ENCODE data around the gene MIA2. TPM values are rescaled to one million over a fixed set of nuclear protein-coding genes. Genes with fewer than 3 reads are reported as not detected.
A peak's percentile ranks its signal among the peaks of the same experiment; 100 is the strongest.

The MIA2 gene
- total RNA-seq, 1 donor from 2014 or later, result 24.7 TPM

DNA sequence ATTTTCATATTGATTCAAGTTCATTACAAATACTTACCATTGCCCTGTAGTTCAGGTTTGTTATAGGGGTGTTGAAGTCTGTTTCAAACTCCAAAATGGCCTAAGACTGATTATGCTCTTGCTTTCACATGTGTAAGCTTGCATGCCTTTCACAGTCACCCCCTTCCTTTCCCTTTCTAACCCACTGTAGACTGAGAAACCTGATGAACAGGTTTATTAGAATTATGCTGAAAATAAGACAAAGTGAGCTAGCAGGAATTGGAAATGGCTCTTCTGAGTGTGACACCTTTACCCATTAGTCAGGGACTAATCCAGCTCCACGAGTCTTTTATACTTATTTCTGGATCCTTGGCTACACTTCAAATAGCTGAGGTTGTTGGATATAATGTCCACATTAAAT, 159.6 kb downstream of the MIA2 start:
- DNase-seq, result no peak

DNA sequence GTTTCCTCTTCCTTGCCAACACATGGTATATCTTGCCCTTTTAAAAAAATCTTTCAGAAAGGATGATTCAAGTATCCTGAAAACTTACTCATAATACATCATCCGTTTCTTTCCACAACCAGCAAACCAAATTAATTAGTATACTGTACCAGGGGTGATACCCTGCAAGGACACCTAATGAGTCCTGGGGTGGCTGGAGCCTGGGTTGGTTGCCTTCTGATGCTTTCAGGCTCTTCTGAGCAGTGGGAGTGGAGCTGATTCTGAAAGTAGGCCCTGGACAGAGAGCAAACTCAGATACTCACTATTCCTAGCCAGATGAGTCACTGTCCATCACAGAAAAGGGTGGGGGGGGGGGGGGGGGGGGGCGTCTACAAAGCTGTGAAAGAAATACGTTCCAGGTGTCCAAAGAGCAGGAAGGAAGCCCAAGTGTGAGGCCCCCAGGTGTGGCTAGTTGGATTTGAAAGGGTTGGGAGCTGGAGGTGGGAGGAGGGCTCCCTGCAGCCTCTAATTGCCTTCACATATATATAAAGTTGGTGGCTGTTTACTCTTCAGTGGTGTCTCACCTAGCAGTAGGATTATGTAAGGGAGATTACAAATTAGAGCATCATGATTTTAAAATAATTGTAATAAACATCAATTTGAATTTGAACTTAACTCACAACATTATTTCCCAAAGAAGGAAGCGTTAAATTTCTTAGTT, 162.0 kb downstream of the MIA2 start:
- DNase-seq, result no peak

DNA sequence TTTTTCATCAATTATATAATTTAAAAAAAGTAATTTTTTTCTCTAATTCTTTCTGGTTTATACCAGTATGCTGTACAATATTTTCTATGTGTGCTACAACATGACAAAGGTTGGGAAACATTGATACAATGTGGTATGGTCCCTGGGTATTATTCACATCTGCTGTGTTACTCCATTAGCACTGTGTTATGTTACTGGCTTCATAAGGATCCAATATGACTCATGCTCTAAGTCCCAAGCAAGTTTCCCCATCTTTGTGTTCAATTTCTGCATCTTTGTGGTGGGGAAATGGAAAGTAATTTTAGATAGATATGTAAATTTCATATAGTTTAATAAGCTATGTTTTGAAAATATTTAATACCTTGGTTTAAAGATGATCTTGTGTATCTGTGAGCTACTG, 162.7 kb downstream of the MIA2 start:
- no peak for DNase-seq

DNA sequence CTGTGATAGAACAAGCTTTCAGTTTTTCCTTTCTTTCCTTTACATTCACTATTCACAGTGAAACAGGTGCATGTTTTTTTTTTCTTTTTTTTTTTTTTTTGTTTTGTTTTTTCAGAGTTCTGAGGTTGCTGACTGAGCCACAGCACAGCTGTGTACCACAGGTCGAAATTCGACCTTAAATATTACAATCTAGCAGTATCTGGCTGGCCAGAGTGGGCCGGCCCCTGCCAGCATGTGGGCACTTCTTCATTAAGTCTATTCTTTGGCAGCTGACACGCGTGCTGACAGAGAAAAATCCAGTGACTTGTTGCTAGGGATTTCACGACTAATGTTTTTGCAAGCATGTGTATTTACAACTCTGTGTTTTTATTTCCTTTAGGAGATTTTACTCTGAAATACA, 164.7 kb downstream of the MIA2 start:
- no peak for DNase-seq

DNA sequence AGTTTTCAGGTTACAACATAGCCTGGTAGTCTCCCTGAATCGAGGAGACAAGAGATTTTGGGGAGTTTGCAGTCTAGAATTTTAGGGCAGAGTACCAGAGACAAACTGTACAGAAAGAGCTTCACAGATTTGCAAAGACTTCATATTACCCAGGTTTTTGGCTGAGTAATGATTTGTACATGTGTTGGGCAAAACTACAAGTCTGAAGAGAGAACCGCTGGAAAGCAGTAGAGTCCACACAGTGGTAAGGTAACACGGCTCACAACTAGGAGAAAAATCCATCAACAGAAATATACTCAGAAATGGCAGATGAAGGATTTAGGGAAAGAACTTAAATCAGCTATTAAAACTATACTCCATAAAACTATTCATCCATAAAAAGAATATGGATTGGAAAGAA, 172.8 kb downstream of the MIA2 start:
- DNase-seq, result no peak

DNA sequence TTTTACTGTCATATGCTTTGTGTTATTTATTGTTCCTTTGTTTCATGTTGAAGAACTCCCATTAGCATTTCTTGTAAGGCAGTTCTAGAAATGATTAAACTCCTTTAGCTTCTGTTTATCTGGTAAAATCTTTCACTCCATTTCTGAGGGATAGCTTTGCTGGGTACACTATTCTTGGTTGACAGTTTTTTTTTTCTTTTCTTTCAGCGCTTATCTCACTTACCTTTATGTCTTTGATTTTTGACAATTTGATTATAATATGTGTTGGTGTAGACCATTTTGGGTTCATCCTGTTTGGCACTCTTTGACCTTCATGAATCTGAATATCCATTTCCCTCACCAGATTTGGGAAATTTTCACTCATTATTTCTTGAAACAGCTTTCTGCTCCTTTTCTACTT, 182.4 kb downstream of the MIA2 start:
- DNase-seq, result no peak

DNA sequence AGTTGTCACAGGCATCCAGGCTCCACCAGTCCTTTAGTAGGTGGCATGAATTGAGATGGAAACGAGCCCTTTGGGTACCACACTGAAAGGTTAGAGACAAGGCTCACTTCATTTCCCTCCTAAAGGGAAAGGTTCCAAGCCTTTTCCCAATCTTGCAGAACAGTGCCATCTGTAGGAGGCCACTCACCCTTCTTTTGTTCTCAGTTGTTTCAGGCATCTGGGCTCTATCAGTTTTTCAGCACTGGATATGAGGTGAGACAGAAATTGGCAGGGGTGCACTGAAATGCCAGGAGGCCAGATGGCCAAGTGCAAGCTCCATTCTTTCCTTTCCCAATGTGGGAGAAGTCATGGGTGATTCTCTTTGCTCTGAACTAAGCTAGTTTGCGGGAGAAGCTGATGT, 183.3 kb downstream of the MIA2 start:
- peak; percentile 48 for DNase-seq

DNA sequence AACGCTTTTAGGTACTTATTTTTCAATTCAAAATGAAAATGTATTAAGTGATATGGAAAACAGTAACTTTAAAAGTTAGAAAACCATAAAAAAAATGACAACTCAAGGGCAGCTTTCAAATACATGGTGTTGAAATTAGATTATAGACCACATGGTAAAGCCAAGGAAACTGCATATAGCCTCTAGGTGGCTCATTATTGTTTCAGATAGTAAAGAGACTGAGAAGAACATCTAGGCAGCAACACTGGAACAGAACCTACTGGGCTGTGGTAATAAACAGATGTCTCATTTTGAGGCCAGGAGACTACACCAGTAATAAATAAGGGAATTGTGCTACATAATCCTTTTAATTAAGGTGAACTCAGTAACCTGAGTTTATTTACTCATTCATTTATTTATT, 185.6 kb downstream of the MIA2 start:
- DNase-seq, result no peak

DNA sequence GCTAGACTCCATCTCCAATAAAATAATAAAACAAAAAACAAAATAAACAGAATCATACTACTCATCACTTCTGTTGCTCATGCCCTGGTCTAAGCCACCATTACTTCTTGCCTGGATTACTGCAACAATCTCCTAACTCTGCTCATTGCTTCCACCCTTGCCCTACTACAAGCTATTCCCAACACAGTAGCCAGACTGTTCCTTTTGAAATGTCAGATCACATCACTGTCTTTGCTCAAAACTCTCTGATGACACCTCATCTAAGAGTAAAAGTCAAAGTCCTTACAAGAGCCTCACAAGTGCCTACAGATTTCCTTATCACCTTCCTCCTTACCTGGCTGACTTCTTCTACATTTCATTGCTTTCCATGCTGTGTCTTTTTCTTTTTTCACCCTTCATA, 188.5 kb downstream of the MIA2 start:
- no peak for DNase-seq

DNA sequence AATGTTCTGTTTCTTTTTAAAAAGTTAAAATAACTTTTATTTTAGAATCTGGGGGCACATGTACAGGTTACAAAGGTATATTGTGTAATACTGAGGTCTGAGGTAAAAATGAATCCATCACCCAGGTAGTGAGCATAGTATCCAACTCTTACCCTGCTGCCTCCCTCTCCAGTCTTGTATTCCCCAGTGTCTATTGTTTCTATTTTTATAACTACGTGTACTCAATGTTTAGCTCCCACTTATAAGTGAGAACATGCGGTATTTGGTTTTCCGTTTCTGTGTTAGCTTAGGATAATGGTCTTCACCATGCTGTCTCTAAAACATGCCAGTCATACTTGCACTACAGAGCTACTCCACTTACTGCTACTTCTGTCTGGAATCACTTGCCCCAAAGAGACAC, 190.1 kb downstream of the MIA2 start:
- no peak for DNase-seq

DNA sequence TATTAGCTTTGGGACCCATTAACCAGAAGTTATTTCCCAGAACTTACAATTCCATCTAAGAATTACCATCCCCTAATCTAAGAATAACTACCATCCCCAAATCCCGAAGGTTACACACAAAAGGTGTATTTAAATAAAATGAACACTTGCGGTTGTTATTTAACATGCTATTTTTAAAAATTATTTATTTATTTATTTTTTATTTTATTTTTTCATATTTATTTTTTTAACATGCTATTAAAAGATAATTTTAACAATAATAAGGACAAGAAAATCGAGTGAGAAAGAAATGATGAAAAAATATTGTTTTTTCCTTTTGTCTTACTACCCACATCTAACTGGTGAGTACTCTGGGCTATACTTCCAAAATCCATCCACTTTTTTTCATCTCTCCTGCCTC, 192.2 kb downstream of the MIA2 start:
- no peak for DNase-seq

DNA sequence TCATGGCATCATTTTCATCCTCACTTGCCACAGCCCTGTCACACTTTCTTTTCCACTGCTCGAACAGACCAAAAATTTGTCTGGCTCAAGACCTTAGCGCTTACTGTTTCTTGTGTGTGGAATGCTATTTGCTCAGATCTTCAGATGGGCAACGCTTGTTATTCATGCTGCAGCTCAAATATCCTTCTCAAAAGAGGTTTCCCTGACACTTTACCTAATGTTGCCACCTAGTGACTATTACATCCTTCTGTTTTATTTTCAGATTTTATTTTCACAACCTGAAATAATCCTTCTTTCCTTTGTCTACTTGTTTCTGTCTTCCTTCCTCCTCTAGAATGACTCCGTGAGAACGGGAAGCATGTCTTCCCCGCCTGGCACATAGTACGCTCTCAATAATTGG, 192.9 kb downstream of the MIA2 start:
- DNase-seq, result peak; percentile 69

DNA sequence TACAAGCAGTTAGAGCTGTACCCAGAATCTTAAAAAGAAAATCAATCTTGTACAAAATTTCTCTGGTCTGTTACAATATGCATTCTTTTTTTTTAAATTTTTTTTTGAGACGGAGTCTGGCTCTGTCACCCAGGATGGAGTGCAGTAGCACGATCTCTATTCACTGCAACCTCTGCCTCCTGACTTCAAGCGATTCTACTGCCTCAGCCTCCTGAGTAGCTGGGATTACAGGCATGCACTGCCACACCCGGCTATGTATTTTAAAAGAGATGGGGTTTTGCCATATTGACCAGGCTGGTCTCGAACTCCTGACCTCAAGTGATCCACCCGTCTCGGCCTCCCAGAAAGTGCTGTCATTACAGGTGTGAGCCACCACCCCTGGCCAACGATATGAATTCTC, 194.4 kb downstream of the MIA2 start:
- DNase-seq, result no peak

DNA sequence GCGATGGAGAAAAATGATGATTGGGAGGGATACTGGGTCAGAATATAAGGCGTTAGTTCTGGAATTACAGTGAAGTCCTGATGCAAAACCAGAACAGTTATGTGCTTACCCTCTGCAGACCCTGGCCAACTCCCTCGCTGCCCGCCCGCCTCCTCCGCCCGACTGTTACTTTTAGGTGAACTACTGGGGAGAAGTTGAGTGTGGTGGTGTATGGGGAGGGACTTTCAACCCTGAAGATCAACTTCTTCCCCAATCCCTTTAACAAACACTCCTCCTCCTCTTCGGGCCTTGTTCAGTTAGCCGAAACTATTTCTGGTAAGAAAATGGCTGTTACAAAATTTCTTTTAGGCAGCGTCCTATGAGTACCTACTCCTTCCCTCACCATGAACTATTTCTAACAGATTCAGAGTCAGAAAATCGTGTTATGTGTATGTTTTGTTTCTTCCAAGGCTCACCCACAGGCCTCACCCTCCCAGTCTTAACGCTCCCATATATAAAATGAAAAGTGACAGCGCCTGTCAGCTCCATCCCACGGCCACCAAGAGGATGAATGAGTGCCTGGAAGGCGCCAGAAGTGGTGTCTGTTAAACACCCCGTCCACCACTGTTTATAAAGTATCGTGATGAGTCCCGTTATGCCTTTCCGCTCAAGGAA, 197.2 kb downstream of the MIA2 start:
- no peak for DNase-seq

DNA sequence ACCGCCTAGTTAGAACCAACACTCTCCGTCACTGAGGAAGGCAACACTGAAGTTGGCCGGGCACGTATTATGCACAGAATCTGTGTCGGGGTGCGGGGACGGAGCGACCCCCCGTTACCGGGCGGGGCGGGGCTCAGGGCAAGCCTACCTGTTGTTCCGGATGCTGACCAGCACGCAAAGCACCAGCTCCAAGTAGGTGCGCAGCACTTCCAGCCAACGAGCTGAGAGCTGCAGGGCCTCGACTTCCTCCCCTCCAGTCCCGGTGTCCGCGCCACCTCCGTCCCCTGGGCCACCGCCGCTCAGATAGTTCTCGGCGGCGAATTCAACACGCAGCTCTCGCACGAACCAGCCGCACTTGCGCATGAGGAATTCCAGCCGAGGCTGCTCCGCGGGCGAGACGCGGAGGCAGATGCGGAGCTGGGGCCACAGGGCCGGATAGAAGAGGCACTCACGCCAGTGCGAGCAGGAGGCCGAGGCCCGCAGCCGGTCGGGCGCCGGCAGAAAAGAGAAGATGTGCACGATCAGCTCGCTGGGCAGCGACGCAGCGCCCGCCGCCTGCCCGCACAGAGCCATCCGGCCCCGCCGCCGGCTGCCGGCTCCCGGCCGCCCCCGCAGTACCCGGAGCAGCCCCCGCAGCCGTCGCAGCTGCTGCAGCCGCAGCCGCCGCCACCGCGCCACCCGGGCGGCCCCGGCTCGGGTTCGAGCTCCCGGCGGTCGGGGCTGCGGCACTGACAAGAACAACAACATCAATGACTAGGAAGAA, 197.9 kb downstream of the MIA2 start:
- peak; percentile 51 for DNase-seq

DNA sequence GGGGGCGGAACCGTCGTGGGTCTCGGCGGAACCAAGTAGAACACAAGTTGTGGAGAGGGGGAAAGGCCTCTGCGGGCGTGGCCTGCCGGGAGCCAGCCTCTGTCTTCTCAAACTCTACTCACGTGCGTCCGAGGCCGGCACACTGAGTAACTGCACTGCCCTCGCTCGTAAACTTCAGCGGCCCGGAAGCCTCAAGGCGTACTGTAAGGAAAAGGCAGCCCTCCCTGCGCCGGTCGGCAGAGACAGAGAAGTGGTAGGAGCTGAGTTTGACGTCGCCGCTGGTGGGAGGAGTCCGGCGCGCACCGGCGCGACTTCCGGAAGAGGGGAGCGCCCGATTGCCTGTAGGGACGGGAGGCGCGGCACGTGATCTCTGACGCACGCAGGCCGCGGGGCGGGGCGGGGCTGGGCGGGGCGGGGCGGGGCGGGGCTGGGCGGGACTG, 198.5 kb downstream of the MIA2 start, which contains the start of gene FBXO33:
Gene FBXO33 (minus strand): TSS at position 255 of the 440 bp plus-strand sequence. CDS start 271 bp downstream, outside the sequence.
- peak; percentile 97 for DNase-seq

DNA sequence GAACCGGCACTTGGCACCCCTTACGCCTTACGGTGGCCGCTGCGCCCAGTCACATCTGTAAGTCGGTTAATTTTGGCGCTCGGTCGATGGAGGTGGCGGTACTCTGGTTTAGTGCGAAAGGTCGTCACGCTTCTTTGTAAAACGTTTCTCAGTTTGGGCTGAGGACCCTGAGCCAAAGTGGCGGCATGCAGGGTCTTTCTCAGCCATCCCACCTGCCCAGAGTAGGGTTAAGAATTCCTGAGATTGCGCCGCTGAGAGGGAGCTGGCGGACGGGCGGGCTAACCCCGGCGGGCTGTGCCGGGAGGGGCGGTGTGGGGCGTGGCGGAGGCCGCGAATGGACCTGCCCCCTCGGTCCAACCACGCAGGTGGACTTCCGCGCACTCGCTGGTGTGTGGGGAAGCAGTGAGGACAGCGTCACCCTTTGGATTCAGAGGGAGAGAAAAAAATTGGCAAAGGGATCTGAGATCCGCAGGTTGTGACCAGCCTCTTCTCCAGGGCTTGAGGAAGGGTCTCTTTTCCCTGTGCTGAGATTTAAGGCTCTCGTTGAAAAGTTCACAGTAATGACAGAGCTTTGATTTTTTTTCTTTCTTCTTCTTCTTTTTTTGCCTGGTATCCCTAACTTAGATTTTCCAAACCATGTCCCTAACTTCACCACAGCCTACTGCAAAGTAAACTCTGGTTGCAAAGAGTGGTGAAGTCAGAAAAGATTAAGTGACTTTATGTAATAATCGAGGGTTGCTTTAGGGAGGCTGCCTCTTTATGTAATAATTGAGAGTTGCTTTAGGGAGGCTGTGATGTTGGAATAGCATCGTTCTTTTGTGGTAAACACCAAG, 199.1 kb downstream of the MIA2 start:
- peak; percentile 81 for DNase-seq

DNA sequence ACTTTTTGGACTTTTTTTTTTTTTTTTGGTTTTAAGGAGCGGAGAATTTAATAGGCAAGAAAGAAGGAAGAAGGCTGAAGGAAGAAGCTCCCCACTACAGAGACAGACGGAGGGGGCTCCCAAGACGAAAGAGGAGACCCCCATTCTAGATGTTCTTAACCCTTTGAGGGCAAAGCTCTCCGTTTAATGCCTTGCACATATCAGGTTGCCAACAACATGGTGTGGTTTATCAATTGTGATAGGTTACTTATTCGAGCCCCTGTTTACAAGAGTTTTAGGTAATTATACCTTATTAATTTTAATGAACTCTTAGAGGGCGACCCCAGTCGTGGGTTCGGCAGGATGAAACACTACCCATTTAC, 199.7 kb downstream of the MIA2 start:
- no peak for DNase-seq

DNA sequence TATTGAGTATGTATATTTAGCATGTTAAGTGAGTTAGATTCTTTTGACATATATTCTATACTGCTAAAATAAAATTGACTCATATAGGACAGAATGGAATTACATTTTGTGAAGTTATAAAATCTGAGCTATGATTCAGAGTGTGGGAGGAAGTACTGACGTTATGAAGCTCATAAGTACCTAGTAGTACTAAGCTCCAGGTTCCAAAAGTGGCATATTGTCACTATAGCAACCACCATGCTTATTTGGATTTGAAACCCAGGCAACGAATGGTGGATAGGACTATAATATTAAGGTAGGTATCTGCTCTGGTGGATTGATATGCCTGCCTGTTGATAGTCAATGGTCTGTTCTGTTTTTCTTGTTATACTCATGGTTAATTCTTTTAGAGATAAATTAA, 200.7 kb downstream of the MIA2 start:
- no peak for DNase-seq

DNA sequence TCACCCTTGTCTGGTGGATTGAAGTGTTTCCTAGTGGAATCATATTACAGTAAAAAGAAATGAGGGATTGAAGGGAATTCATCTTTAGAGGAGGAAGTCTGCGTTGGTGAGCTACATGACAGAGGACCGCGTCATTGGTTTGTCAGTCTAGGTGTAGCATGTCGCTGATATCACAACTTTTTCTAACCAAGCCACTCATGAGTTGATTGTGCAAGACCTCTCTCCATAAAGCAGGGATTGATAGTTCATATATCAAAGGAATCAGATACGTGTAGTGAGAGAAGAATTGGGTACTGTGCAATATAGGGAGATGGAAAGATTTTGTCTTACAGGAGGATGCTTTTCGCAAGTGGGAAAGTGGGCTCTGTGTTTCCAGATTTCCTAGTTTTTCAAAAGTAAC, 201.5 kb downstream of the MIA2 start:
- DNase-seq, result no peak

Measured in dermis blood vessel endothelial cell (primary cell).